Breast epithelium (tissue), 3 donors: ENCODE measurements around the gene ZNF669.
"Not testable (repeated sequence)": the region's sequence is repeated elsewhere in the genome, so short reads cannot be mapped to it uniquely, and the experiment has no call there.

Experiments
- CTCF ChIP-seq, 3 donors: fragments of 450-650 bp; IDR thresholded peaks; one replicate each; pipeline ENCODE4 v1.5.1; 2016 to 2017; ENCODE audit warnings: antibody characterized with exemption in 3 of 3, mild to moderate bottlenecking in 3 of 3, moderate library complexity in 3 of 3
- POLR2A ChIP-seq: fragments of 450-650 bp; IDR thresholded peaks from one replicate; pipeline ENCODE4 v1.6.1; 2016; ENCODE audit warnings: antibody characterized with exemption, mild to moderate bottlenecking, moderate library complexity
- POLR2AphosphoS5 ChIP-seq, 3 donors: sonication (generic); formaldehyde crosslinking; IDR thresholded peaks; one replicate each; pipeline ENCODE4 v1.6.1; 2017; ENCODE audit warnings: antibody characterized with exemption in 3 of 3

DNA sequence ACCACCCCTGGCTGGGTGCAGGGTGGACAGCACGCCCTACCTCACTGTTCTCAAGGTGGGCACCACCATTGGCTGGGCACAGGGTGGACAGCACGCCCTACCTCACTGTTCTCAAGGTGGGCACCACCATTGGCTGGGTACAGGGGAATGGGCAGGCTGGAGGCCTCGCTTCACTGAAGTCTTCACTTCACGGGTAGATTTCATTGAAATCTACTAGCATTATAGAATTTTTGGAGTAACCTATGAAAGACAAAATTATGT is 16.2 kb upstream of the ZNF669 start:
- not testable (repeated sequence) for TF ChIP-seq CTCF (IDR thresholded peaks at IDR 0.05); POLR2AphosphoS5 (IDR thresholded peaks at IDR 0.05); POLR2A
